Caco-2 (cell line): ENCODE measurements around the gene RAC3. TPM values are rescaled to one million over a fixed set of nuclear protein-coding genes. Genes with fewer than 3 reads are reported as not detected.

ENCODE experiments used
- BruUV-seq: library from RNA; stranded (reverse); fragments of 400-500 nt; replicated peaks from 2 replicates; lab custom pipeline; 2021; lab: Mats Ljungman, UMichigan
- CTCF ChIA-PET: fragments of 300-600 bp; sonication (Branson Sonifier 250); formaldehyde crosslinking; loops from one replicate; lab custom pipeline; 2022; ENCODE audit warnings: antibody characterized with exemption; lab: Charles Lee
- POLR2A ChIA-PET: fragments of 300-600 bp; sonication (Branson Sonifier 250); formaldehyde crosslinking; loops from one replicate; lab custom pipeline; 2022; ENCODE audit warnings: antibody characterized with exemption; lab: Charles Lee
- DNase-seq, 2 experiments: peaks; one replicate each; pipeline versions ENCODE4 v3.0.0 to v3.0.0-alpha.2; 2020 to 2022
- H3K27me3 ChIP-seq: replicated peaks from 2 replicates; pipeline ENCODE4 v1.6.0; 2011; ENCODE audit warnings: low read length; ENCODE audit not compliant: control insufficient read depth, insufficient read depth
- H3K36me3 ChIP-seq: 2 replicates; pipeline ENCODE4 v1.5.1; 2011; ENCODE audit warnings: low read length; ENCODE audit not compliant: control insufficient read depth, insufficient read depth
- H3K4me1 ChIP-seq: fragments of 250-450 bp; sonication (Bioruptor Pico); 2 replicates; pipeline ENCODE4 v1.5.1; 2020; ENCODE audit warnings: mild to moderate bottlenecking
- H3K4me3 ChIP-seq: 2 replicates; pipeline ENCODE4 v1.5.1; 2011; ENCODE audit warnings: low read depth, mild to moderate bottlenecking, control low read depth, low read length
- H3K9me3 ChIP-seq: fragments of 250-450 bp; sonication (Bioruptor Pico); 2 replicates; pipeline ENCODE4 v1.5.1; 2020; ENCODE audit warnings: mild to moderate bottlenecking, moderate library complexity
- H3K27ac Mint-ChIP-seq: one replicate; pipeline ENCODE4 v1.8.0; 2022; ENCODE audit warnings: mixed read lengths; ENCODE audit not compliant: unreplicated experiment
- H3K27me3 Mint-ChIP-seq: one replicate; pipeline ENCODE4 v1.8.0; 2022; ENCODE audit warnings: mixed read lengths; ENCODE audit not compliant: insufficient read depth, unreplicated experiment
- H3K36me3 Mint-ChIP-seq: one replicate; pipeline ENCODE4 v1.8.0; 2022; ENCODE audit warnings: mild to moderate bottlenecking, mixed read lengths; ENCODE audit not compliant: insufficient read depth, unreplicated experiment
- H3K4me1 Mint-ChIP-seq: one replicate; pipeline ENCODE4 v1.8.0; 2022; ENCODE audit warnings: low read depth, mixed read lengths; ENCODE audit not compliant: unreplicated experiment
- H3K4me3 Mint-ChIP-seq: one replicate; pipeline ENCODE4 v1.8.0; 2022; ENCODE audit warnings: mild to moderate bottlenecking, moderate library complexity, mixed read lengths; ENCODE audit not compliant: unreplicated experiment
- H3K9me3 Mint-ChIP-seq: one replicate; pipeline ENCODE4 v1.8.0; 2022; ENCODE audit warnings: mixed read lengths; ENCODE audit not compliant: unreplicated experiment
- intact Hi-C: fragments of 100-400 bp; cut with micrococcal nuclease; formaldehyde crosslinking; loops from one replicate; pipeline ENCODE4 v1.10.0; 2022; ENCODE audit not compliant: unreplicated experiment
- total RNA-seq: library from RNA; stranded (reverse); gene quantifications from 2 replicates; pipeline ENCODE4 v1.2.3, GENCODE V29; 2022
- TF ChIP-seq, protein P1 (sequence below), 2 experiments: fragments of 200-600 bp in 1 of 2; IDR thresholded peaks; 1 replicate in 1 of 2; 2 replicates in 1 of 2; pipeline versions ENCODE4 v1.5.1 to v1.8.0; 2011 to 2022; ENCODE audit warnings: antibody characterized with exemption in 1 of 2, control low read depth in 1 of 2, inconsistent platforms in 1 of 2, low read depth in 1 of 2, low read length in 1 of 2, mild to moderate bottlenecking in 1 of 2, moderate library complexity in 1 of 2; ENCODE audit not compliant: insufficient read depth in 1 of 2, severe bottlenecking in 1 of 2, unreplicated experiment in 1 of 2

RAC3 gene
- total RNA-seq, 1 experiment from 2014 or later, result 94.5 TPM

DNA sequence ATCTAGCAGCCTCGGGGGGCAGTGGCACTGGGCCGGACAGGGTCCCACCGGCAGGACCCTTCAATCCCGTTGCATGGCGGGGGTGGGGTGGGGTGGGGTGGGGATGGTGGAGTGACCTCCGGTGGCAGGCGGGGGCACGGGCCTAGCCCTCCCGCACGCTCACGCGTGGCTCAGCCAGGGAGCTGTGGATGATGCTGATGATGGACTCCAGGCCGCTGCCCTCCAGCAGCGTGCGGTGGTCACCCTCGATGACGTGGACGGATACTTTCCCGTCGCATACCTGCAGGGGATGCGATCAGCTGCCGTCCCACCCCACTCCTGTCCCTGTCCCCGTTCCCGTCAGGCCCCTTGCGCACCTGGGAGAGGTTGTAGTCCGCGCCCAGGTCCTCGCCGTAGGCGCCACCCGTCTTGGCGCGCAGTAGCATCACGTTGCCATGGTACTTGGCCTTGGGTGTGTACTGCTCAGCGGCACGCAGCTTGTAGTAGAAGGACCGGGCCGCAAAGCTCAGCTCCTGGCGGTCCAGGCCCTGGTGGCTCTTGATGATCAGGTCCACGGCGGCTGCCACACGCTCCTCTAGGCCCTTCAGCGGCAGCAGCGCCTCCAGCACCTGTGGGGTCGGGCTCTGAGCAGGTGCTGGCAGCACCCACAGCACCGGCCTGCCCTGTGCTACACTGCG is 47.7 kb downstream of the RAC3 start:
- no peak overlapping the region for H3K4me3 Mint-ChIP-seq
- intact Hi-C loops, result no loop called here
- Histone ChIP-seq H3K4me1 (no peaks in the 10 kb centered on the region), H3K4me3 (no peak overlapping the region), H3K27me3 (no peaks in the 10 kb centered on the region), H3K9me3 (no peaks in the 10 kb centered on the region), H3K36me3 (peaks cover under 1% of the 10 kb centered on the region; the same call in 1 of the 2 replicates)
- H3K27ac Mint-ChIP-seq, result no peak overlapping the region
- no peak for DNase-seq
- POLR2A ChIA-PET, result interaction anchor here (0.6 kb wide), 1 partner anchor 162 kb away, joined by 4 read pairs; no protein-coding TSS in a partner anchor
- CTCF ChIA-PET, result interaction anchor here (0.5 kb wide), 1 partner anchor 20 kb away, joined by 4 read pairs; no protein-coding TSS in a partner anchor
- no TSS peak for BruUV-seq
- H3K9me3 Mint-ChIP-seq, result no peaks in the 10 kb centered on the region
- H3K36me3 Mint-ChIP-seq, result peaks cover 88% of the 10 kb centered on the region
- no peaks in the 10 kb centered on the region for H3K27me3 Mint-ChIP-seq
- TF ChIP-seq, protein P1, sequence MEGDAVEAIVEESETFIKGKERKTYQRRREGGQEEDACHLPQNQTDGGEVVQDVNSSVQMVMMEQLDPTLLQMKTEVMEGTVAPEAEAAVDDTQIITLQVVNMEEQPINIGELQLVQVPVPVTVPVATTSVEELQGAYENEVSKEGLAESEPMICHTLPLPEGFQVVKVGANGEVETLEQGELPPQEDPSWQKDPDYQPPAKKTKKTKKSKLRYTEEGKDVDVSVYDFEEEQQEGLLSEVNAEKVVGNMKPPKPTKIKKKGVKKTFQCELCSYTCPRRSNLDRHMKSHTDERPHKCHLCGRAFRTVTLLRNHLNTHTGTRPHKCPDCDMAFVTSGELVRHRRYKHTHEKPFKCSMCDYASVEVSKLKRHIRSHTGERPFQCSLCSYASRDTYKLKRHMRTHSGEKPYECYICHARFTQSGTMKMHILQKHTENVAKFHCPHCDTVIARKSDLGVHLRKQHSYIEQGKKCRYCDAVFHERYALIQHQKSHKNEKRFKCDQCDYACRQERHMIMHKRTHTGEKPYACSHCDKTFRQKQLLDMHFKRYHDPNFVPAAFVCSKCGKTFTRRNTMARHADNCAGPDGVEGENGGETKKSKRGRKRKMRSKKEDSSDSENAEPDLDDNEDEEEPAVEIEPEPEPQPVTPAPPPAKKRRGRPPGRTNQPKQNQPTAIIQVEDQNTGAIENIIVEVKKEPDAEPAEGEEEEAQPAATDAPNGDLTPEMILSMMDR (IDR thresholded peaks at IDR 0.05; ENCODE audit: insufficient read depth in 1 of 2, low read depth in 1 of 2, low read length in 1 of 2, severe bottlenecking in 1 of 2, unreplicated experiment in 1 of 2), result no peak
- H3K4me1 Mint-ChIP-seq, result no peaks in the 10 kb centered on the region

DNA sequence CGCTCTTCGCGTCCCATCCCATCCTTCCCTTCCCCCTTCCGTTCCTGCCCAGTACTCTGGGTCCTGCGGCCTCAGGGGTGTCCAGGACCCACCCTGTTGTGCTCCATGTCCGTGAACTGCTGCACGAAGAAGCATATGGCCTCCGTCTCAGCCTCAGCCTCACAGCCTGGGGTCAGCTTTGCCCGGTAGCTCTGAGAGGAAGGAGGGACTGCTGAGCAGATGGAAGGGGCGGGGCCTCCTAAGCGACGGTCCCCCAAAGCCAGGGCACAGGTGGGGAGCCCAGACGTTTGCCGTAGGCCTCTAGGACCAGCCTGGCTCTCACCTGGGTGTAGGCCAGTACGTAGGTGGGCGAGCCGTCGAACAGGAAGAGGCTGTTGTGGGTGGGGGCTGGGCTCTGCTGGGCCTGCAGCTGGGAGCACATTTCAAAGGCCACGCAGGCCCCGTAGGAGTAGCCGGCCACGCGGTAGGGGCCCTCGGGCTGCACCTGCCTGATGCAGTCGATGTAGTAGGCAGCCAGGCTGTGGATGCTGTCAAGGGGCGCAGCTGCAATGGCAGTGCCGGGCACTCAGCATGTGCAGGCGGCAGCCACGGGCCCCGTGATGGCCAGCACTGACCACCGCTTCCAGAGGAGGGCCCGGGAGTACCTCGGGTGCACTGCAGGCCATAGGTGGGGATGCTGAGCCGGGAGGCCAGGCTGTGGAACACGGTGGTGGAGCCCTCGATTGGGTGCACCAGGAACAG is 48.7 kb downstream of the RAC3 start:
- ChIA-PET POLR2A (interaction anchor here (0.6 kb wide), 1 partner anchor 163 kb away, joined by 4 read pairs; no protein-coding TSS in a partner anchor), CTCF (interaction anchor here (0.6 kb wide), 1 partner anchor 40 kb away, joined by 3 read pairs; no protein-coding TSS in a partner anchor)
- H3K36me3 ChIP-seq, result peaks cover 2% of the 10 kb centered on the region; the same call in 1 of the 2 replicates
- TF ChIP-seq, protein P1 (IDR thresholded peaks at IDR 0.05; ENCODE audit: insufficient read depth in 1 of 2, low read depth in 1 of 2, low read length in 1 of 2, severe bottlenecking in 1 of 2, unreplicated experiment in 1 of 2), result no peak
- Mint-ChIP-seq H3K27me3 (no peaks in the 10 kb centered on the region), H3K27ac (no peak overlapping the region), H3K4me3 (no peak overlapping the region), H3K36me3 (peaks cover 89% of the 10 kb centered on the region), H3K4me1 (no peaks in the 10 kb centered on the region), H3K9me3 (no peaks in the 10 kb centered on the region)
- H3K4me3 ChIP-seq, result no peak overlapping the region
- no peaks in the 10 kb centered on the region for H3K27me3 ChIP-seq
- DNase-seq, result no peak
- intact Hi-C loops, result no loop called here
- H3K9me3 ChIP-seq, result no peaks in the 10 kb centered on the region
- no peaks in the 10 kb centered on the region for H3K4me1 ChIP-seq
- no TSS peak for BruUV-seq

DNA sequence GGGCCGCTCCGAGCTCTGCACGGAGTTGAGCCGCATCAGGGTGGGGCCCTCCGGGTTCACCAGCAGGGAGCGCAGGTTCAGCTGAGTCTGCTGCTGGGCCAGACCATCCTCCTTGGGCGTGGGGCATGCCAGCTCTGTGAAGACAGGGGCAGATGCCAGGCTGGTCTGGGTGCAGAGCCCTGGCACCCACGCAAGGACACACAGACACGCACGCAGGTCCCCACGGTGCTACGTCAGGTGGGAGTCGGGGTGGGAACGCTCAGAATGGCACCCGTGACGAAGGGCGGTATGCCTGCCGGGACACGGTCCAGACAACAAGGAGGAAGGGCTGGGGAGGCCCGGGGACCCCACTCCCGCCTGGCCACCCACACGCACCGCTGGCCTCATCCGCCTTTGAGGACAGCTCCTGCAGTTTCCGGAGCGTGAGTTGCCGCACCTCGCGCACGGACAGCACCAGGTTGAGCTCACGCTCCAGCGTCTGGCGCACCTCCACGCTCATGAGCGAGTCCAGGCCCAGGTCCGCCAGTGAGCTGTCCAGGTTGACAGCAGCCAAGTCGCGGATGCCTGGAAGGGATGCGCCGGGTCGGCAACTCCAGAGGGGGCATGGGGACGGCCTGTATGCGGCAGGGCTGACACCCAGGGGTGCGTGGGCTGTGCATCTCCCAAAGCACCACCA is 49.4 kb downstream of the RAC3 start:
- no peaks in the 10 kb centered on the region for H3K9me3 Mint-ChIP-seq
- no peaks in the 10 kb centered on the region for H3K9me3 ChIP-seq
- ChIA-PET POLR2A (no interaction called here), CTCF (interaction anchor here (0.6 kb wide), 1 partner anchor 40 kb away, joined by 3 read pairs; no protein-coding TSS in a partner anchor)
- DNase-seq, result no peak
- no peak overlapping the region for H3K27ac Mint-ChIP-seq
- intact Hi-C loops, result no loop called here
- TF ChIP-seq, protein P1 (IDR thresholded peaks at IDR 0.05; ENCODE audit: insufficient read depth in 1 of 2, low read depth in 1 of 2, low read length in 1 of 2, severe bottlenecking in 1 of 2, unreplicated experiment in 1 of 2), result no peak
- H3K36me3 ChIP-seq, result peaks cover 4% of the 10 kb centered on the region
- H3K27me3 Mint-ChIP-seq, result no peaks in the 10 kb centered on the region
- no peak overlapping the region for H3K4me3 Mint-ChIP-seq
- peaks cover 84% of the 10 kb centered on the region for H3K36me3 Mint-ChIP-seq
- no peaks in the 10 kb centered on the region for H3K4me1 Mint-ChIP-seq
- H3K27me3 ChIP-seq, result no peaks in the 10 kb centered on the region
- no TSS peak for BruUV-seq
- no peak overlapping the region for H3K4me3 ChIP-seq
- H3K4me1 ChIP-seq, result no peaks in the 10 kb centered on the region
